ENCODE measurements around the gene LZTS2.
"Not testable (repeated sequence)": the region's sequence is repeated elsewhere in the genome, so short reads cannot be mapped to it uniquely, and the experiment has no call there.

DNA sequence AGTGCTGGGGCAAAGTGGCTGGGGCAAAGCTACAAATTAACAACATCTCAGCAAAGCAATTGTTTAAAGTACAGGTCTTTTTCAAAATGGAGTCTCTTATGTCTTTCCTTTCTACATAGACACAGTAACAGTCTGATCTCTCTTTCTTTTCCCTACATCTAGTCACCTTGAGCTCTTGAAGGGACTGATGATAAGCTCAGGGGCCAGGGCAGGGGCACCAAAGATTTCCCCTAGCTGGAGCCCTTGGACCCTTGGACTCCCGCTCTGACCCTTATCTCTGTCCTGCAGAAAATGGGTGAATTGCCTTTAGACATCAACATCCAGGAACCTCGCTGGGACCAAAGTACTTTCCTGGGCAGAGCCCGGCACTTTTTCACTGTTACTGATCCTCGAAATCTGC lies 34.8 kb downstream of the LZTS2 start:
- TF ChIP-seq, protein P1, sequence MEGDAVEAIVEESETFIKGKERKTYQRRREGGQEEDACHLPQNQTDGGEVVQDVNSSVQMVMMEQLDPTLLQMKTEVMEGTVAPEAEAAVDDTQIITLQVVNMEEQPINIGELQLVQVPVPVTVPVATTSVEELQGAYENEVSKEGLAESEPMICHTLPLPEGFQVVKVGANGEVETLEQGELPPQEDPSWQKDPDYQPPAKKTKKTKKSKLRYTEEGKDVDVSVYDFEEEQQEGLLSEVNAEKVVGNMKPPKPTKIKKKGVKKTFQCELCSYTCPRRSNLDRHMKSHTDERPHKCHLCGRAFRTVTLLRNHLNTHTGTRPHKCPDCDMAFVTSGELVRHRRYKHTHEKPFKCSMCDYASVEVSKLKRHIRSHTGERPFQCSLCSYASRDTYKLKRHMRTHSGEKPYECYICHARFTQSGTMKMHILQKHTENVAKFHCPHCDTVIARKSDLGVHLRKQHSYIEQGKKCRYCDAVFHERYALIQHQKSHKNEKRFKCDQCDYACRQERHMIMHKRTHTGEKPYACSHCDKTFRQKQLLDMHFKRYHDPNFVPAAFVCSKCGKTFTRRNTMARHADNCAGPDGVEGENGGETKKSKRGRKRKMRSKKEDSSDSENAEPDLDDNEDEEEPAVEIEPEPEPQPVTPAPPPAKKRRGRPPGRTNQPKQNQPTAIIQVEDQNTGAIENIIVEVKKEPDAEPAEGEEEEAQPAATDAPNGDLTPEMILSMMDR (IDR thresholded peaks at IDR 0.05), result not testable (repeated sequence)
- not testable (repeated sequence) for TF ChIP-seq EP300, POLR2AphosphoS5 (IDR thresholded peaks at IDR 0.05)
